ENCODE data around the gene SLC9A5. TPM values are rescaled to one million over a fixed set of nuclear protein-coding genes. Genes with fewer than 3 reads are reported as not detected.

Gene SLC9A5
- total and polyA plus RNA-seq, 9 of the 15 experiments (the other 6 are each of a cell fraction or from before 2014, with no cell fraction given) = 0.06 to 3.1 (median 1.2) TPM

DNA sequence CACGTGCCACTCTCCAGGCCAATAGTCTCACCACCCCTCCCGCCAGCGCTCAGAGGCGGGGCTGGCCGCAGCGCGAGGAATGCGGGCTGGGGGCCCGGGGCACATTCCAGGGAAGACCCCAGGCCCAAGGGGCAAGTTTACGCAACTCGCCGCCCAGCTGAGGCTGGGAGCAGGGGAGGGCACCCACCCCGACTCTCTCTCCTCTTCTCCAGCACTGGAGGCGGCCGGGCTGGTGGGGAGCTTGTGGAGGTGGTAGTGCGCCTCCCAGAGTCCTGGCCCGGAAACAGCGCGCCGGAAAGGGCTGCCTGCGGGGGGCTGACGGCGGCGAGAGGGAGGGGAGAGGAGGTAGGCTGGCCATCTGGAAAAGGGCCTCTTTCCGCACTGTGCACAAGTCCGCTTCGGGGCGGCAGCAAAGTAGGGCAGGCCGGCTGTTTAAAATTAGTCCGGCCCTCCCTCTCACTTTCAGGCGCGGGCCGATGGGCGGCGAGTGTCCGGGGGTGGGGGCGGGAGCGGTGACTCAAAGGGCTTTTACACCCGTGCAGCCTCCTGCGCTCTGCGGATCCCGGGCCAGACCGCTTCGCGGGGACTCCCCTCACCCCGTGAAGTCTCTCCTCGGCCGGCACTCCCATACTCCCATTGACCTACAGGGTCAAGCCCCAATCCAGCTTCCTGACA, 2.6 kb upstream of the SLC9A5 start (continued):
- TF ChIP-seq, protein P1, sequence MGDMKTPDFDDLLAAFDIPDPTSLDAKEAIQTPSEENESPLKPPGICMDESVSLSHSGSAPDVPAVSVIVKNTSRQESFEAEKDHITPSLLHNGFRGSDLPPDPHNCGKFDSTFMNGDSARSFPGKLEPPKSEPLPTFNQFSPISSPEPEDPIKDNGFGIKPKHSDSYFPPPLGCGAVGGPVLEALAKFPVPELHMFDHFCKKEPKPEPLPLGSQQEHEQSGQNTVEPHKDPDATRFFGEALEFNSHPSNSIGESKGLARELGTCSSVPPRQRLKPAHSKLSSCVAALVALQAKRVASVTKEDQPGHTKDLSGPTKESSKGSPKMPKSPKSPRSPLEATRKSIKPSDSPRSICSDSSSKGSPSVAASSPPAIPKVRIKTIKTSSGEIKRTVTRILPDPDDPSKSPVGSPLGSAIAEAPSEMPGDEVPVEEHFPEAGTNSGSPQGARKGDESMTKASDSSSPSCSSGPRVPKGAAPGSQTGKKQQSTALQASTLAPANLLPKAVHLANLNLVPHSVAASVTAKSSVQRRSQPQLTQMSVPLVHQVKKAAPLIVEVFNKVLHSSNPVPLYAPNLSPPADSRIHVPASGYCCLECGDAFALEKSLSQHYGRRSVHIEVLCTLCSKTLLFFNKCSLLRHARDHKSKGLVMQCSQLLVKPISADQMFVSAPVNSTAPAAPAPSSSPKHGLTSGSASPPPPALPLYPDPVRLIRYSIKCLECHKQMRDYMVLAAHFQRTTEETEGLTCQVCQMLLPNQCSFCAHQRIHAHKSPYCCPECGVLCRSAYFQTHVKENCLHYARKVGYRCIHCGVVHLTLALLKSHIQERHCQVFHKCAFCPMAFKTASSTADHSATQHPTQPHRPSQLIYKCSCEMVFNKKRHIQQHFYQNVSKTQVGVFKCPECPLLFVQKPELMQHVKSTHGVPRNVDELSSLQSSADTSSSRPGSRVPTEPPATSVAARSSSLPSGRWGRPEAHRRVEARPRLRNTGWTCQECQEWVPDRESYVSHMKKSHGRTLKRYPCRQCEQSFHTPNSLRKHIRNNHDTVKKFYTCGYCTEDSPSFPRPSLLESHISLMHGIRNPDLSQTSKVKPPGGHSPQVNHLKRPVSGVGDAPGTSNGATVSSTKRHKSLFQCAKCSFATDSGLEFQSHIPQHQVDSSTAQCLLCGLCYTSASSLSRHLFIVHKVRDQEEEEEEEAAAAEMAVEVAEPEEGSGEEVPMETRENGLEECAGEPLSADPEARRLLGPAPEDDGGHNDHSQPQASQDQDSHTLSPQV (IDR thresholded peaks at IDR 0.05) = peak; percentile 93
- TF ChIP-seq NCOA1 (IDR thresholded peaks at IDR 0.05; ENCODE audit: low read depth) (no peak), CAMTA2 (CRISPR knock-in tag; conservative IDR thresholded peaks at IDR 0.05) (no peak), FOXP1 (CRISPR knock-in tag; IDR thresholded peaks at IDR 0.05) (0 out of 2 replicates have a peak, but pooled peaks have one; percentile 71), SMARCA4 (IDR thresholded peaks at IDR 0.05) (no peak), MYBL2 (IDR thresholded peaks at IDR 0.05; ENCODE audit: low read depth) (no peak), MYBL2 (CRISPR knock-in tag; IDR thresholded peaks at IDR 0.05; ENCODE audit: borderline replicate concordance) (no peak), MTF1 (CRISPR knock-in tag; IDR thresholded peaks at IDR 0.05; ENCODE audit: borderline replicate concordance) (no peak), NONO (IDR thresholded peaks at IDR 0.05; ENCODE audit: low read depth in 2 of 2, low read length in 1 of 2) (no peak), CBX1 (IDR thresholded peaks at IDR 0.05; ENCODE audit: low read depth) (peak; percentile 72), ZNF140 (CRISPR knock-in tag; IDR thresholded peaks at IDR 0.05) (no peak), EGR1 (conservative IDR thresholded peaks at IDR 0.05) (peak; percentile 84), KDM2B (CRISPR knock-in tag; IDR thresholded peaks at IDR 0.05) (no peak), DDX20 (tag; IDR thresholded peaks at IDR 0.05; ENCODE audit: low read depth) (no peak)
- TF ChIP-seq, protein P2, sequence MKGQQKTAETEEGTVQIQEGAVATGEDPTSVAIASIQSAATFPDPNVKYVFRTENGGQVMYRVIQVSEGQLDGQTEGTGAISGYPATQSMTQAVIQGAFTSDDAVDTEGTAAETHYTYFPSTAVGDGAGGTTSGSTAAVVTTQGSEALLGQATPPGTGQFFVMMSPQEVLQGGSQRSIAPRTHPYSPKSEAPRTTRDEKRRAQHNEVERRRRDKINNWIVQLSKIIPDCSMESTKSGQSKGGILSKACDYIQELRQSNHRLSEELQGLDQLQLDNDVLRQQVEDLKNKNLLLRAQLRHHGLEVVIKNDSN (CRISPR knock-in tag; IDR thresholded peaks at IDR 0.05) = peak; percentile 94
- TF ChIP-seq, protein P3, sequence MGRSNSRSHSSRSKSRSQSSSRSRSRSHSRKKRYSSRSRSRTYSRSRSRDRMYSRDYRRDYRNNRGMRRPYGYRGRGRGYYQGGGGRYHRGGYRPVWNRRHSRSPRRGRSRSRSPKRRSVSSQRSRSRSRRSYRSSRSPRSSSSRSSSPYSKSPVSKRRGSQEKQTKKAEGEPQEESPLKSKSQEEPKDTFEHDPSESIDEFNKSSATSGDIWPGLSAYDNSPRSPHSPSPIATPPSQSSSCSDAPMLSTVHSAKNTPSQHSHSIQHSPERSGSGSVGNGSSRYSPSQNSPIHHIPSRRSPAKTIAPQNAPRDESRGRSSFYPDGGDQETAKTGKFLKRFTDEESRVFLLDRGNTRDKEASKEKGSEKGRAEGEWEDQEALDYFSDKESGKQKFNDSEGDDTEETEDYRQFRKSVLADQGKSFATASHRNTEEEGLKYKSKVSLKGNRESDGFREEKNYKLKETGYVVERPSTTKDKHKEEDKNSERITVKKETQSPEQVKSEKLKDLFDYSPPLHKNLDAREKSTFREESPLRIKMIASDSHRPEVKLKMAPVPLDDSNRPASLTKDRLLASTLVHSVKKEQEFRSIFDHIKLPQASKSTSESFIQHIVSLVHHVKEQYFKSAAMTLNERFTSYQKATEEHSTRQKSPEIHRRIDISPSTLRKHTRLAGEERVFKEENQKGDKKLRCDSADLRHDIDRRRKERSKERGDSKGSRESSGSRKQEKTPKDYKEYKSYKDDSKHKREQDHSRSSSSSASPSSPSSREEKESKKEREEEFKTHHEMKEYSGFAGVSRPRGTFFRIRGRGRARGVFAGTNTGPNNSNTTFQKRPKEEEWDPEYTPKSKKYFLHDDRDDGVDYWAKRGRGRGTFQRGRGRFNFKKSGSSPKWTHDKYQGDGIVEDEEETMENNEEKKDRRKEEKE (IDR thresholded peaks at IDR 0.05; ENCODE audit: borderline replicate concordance in 1 of 2, control insufficient read depth in 1 of 2, low read depth in 2 of 2, low read length in 1 of 2) = no peak
- TF ChIP-seq, protein P4, sequence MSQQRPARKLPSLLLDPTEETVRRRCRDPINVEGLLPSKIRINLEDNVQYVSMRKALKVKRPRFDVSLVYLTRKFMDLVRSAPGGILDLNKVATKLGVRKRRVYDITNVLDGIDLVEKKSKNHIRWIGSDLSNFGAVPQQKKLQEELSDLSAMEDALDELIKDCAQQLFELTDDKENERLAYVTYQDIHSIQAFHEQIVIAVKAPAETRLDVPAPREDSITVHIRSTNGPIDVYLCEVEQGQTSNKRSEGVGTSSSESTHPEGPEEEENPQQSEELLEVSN (IDR thresholded peaks at IDR 0.05; ENCODE audit: borderline replicate concordance in 1 of 2, extremely low read depth in 1 of 2, insufficient read depth in 1 of 2, insufficient read length in 1 of 2, low read depth in 1 of 2, low read length in 1 of 2, poor library complexity in 1 of 2, severe bottlenecking in 1 of 2) = peak; percentile 75 to 90

Measured in K562 (cell line).